HEK293T (cell line): ENCODE data around the gene PRCP.

Experiments used
- ARNT ChIP-seq: fragments of 450-650 bp; IDR thresholded peaks from 2 replicates; pipeline ENCODE4 v1.6.1; 2017; ENCODE audit warnings: mild to moderate bottlenecking
- BHLHE40 ChIP-seq: fragments of 450-650 bp; IDR thresholded peaks from 2 replicates; pipeline ENCODE4 v1.6.1; 2016; ENCODE audit warnings: mild to moderate bottlenecking, moderate library complexity, borderline replicate concordance
- CTBP1 ChIP-seq: fragments of 450-650 bp; IDR thresholded peaks from 2 replicates; pipeline ENCODE4 v1.6.1; 2016; ENCODE audit warnings: borderline replicate concordance
- HDGF ChIP-seq: fragments of 450-650 bp; IDR thresholded peaks from 2 replicates; pipeline ENCODE4 v1.6.1; 2017; ENCODE audit warnings: antibody characterized with exemption, borderline replicate concordance
- NFRKB ChIP-seq: fragments of 450-650 bp; IDR thresholded peaks from 2 replicates; pipeline ENCODE4 v1.6.1; 2016; ENCODE audit warnings: mild to moderate bottlenecking, moderate library complexity
- SP1 ChIP-seq: fragments of 450-650 bp; IDR thresholded peaks from 2 replicates; pipeline ENCODE4 v1.6.1; 2017
- TARDBP ChIP-seq: fragments of 450-650 bp; IDR thresholded peaks from 2 replicates; pipeline ENCODE4 v1.6.1; 2016

GRCh38 chr11:82896183-82896582 is 4.0 kb downstream of the PRCP start:
- TF ChIP-seq NFRKB, result no peak
- no peak for TF ChIP-seq ARNT
- no peak for TF ChIP-seq SP1
- TF ChIP-seq CTBP1, result no peak
- TF ChIP-seq BHLHE40, result no peak
- no peak for TF ChIP-seq TARDBP
- TF ChIP-seq HDGF, result no peak
